HEK293 (cell line): ENCODE results near the gene CDAN1.

Experiments used
- CTCF ChIA-PET: fragments of 350-600 bp; formaldehyde crosslinking; extraction: SDS; loops from one replicate; lab custom pipeline; 2021; ENCODE audit warnings: antibody characterized with exemption; lab: Yijun Ruan, JAX
- POLR2A ChIA-PET: fragments of 300-600 bp; formaldehyde crosslinking; extraction: SDS; loops from one replicate; lab custom pipeline; 2020; ENCODE audit warnings: antibody characterized with exemption, inconsistent platforms; lab: Yijun Ruan, JAX
- H3K27ac ChIP-seq: fragments of 200-500 bp; sonication (Bioruptor generic); 2 replicates; pipeline ENCODE4 v1.5.1; 2014; ENCODE audit warnings: low read depth, low read length, control low read depth, inconsistent platforms; ENCODE audit errors: extremely low read depth
- H3K36me3 ChIP-seq, 2 experiments: fragments of 200-500 bp in 1 of 2; sonication (Bioruptor generic) in 1 of 2; 1 replicate in 1 of 2; 2 replicates in 1 of 2; pipeline ENCODE4 v1.5.1; 2014 to 2017; ENCODE audit warnings: inconsistent platforms in 2 of 2, low read length in 2 of 2; ENCODE audit not compliant: control insufficient read depth in 2 of 2, insufficient read depth in 1 of 2
- H3K4me1 ChIP-seq: fragments of 200-500 bp; sonication (Bioruptor generic); 2 replicates; pipeline ENCODE4 v1.5.1; 2014; ENCODE audit warnings: mild to moderate bottlenecking, low read length, inconsistent platforms; ENCODE audit not compliant: control insufficient read depth, insufficient read depth
- H3K4me3 ChIP-seq: 2 replicates; pipeline ENCODE4 v1.5.1; 2011; ENCODE audit warnings: low read depth, mild to moderate bottlenecking, control low read depth, low read length, moderate library complexity
- H3K9me3 ChIP-seq: fragments of 200-500 bp; sonication (Bioruptor generic); 2 replicates; pipeline ENCODE4 v1.5.1; 2014; ENCODE audit warnings: low read depth, low read length, inconsistent platforms; ENCODE audit not compliant: control insufficient read depth, insufficient read depth
- AEBP2 ChIP-seq: fragments of 450-650 bp; formaldehyde crosslinking; IDR thresholded peaks from 2 replicates; pipeline ENCODE4 v1.5.1; 2016; ENCODE audit warnings: missing biosample characterization, missing genetic modification characterization, borderline replicate concordance
- BCL11A ChIP-seq: fragments of 450-650 bp; formaldehyde crosslinking; IDR thresholded peaks from 2 replicates; pipeline ENCODE4 v1.5.1; 2016; ENCODE audit warnings: low read depth, missing biosample characterization, missing genetic modification characterization
- KLF8 ChIP-seq: fragments of 450-650 bp; formaldehyde crosslinking; IDR thresholded peaks from 2 replicates; pipeline ENCODE4 v1.5.1; 2016; ENCODE audit warnings: missing biosample characterization, missing genetic modification characterization
- OSR2 ChIP-seq: fragments of 450-650 bp; formaldehyde crosslinking; IDR thresholded peaks from 2 replicates; pipeline ENCODE4 v1.5.1; 2016; ENCODE audit warnings: missing biosample characterization, missing genetic modification characterization
- ZNF114 ChIP-seq: fragments of 450-650 bp; formaldehyde crosslinking; IDR thresholded peaks from 2 replicates; pipeline ENCODE4 v1.5.0; 2017; ENCODE audit warnings: missing biosample characterization, missing genetic modification characterization
- ZNF132 ChIP-seq: fragments of 450-650 bp; formaldehyde crosslinking; IDR thresholded peaks from 2 replicates; pipeline ENCODE4 v1.5.1; 2017; ENCODE audit warnings: missing biosample characterization, missing genetic modification characterization, borderline replicate concordance
- ZNF157 ChIP-seq: fragments of 450-650 bp; formaldehyde crosslinking; IDR thresholded peaks from 2 replicates; pipeline ENCODE4 v1.5.1; 2016; ENCODE audit warnings: missing biosample characterization, missing genetic modification characterization
- ZNF2 ChIP-seq: fragments of 450-650 bp; formaldehyde crosslinking; IDR thresholded peaks from 2 replicates; pipeline ENCODE4 v1.5.1; 2016; ENCODE audit warnings: missing biosample characterization, missing genetic modification characterization
- ZNF266 ChIP-seq: fragments of 450-650 bp; formaldehyde crosslinking; IDR thresholded peaks from 2 replicates; pipeline ENCODE4 v1.5.1; 2016; ENCODE audit warnings: missing biosample characterization, missing genetic modification characterization, low read depth
- ZNF302 ChIP-seq: fragments of 450-650 bp; formaldehyde crosslinking; IDR thresholded peaks from 2 replicates; pipeline ENCODE4 v1.5.1; 2016; ENCODE audit warnings: missing biosample characterization, missing genetic modification characterization, low read depth
- ZNF37A ChIP-seq: fragments of 450-650 bp; IDR thresholded peaks from 2 replicates; pipeline ENCODE4 v1.5.1; 2018; ENCODE audit warnings: missing biosample characterization, missing genetic modification characterization
- ZNF394 ChIP-seq: fragments of 450-650 bp; formaldehyde crosslinking; IDR thresholded peaks from 2 replicates; pipeline ENCODE4 v1.5.1; 2016; ENCODE audit warnings: missing biosample characterization, missing genetic modification characterization, mild to moderate bottlenecking, moderate library complexity, borderline replicate concordance
- ZNF501 ChIP-seq: fragments of 450-650 bp; formaldehyde crosslinking; IDR thresholded peaks from 2 replicates; pipeline ENCODE4 v1.5.1; 2016; ENCODE audit warnings: missing biosample characterization, missing genetic modification characterization
- ZNF692 ChIP-seq: fragments of 450-650 bp; formaldehyde crosslinking; IDR thresholded peaks from 2 replicates; pipeline ENCODE4 v1.5.1; 2016; ENCODE audit warnings: missing biosample characterization, missing genetic modification characterization
- ZNF768 ChIP-seq: fragments of 450-650 bp; formaldehyde crosslinking; IDR thresholded peaks from 2 replicates; pipeline ENCODE4 v1.5.1; 2018; ENCODE audit warnings: missing biosample characterization, mild to moderate bottlenecking, missing genetic modification characterization
- ZNF830 ChIP-seq: fragments of 450-650 bp; IDR thresholded peaks from 2 replicates; pipeline ENCODE4 v1.5.0; 2018; ENCODE audit warnings: missing biosample characterization, missing genetic modification characterization, low read depth, mild to moderate bottlenecking, moderate library complexity
- TF ChIP-seq, protein P1 (sequence below): fragments of 450-650 bp; formaldehyde crosslinking; IDR thresholded peaks from 2 replicates; pipeline ENCODE4 v1.5.1; 2017; ENCODE audit warnings: missing biosample characterization, missing genetic modification characterization

Gene CDAN1

GRCh38 chr15:42716125-42716524 lies 20.8 kb downstream of the CDAN1 start:
- Histone ChIP-seq H3K4me1 (no peaks in the 10 kb centered on the region), H3K27ac (no peak overlapping the region), H3K9me3 (no peaks in the 10 kb centered on the region), H3K4me3 (no peak overlapping the region), H3K36me3 (peaks cover 0 to 23% of the 10 kb centered on the region in 2 experiments; a peak in 1 of 3 replicates)
- ChIA-PET CTCF (interaction anchor here (0.6 to 0.7 kb wide), 2 partner anchors 35 to 472 kb away, joined by 3 to 4 read pairs; no protein-coding TSS in a partner anchor), POLR2A (no interaction called here)
- no peak for TF ChIP-seq ZNF394
- TF ChIP-seq, protein P1, sequence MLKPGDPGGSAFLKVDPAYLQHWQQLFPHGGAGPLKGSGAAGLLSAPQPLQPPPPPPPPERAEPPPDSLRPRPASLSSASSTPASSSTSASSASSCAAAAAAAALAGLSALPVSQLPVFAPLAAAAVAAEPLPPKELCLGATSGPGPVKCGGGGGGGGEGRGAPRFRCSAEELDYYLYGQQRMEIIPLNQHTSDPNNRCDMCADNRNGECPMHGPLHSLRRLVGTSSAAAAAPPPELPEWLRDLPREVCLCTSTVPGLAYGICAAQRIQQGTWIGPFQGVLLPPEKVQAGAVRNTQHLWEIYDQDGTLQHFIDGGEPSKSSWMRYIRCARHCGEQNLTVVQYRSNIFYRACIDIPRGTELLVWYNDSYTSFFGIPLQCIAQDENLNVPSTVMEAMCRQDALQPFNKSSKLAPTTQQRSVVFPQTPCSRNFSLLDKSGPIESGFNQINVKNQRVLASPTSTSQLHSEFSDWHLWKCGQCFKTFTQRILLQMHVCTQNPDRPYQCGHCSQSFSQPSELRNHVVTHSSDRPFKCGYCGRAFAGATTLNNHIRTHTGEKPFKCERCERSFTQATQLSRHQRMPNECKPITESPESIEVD = no peak
- no peak for TF ChIP-seq ZNF266 (tag by site-specific recombination)
- no peak for TF ChIP-seq ZNF830 (tag by site-specific recombination)
- TF ChIP-seq ZNF302 = no peak
- TF ChIP-seq AEBP2 (tag by site-specific recombination) = no peak
- TF ChIP-seq KLF8 = no peak
- TF ChIP-seq BCL11A (tag by site-specific recombination) = no peak
- no peak for TF ChIP-seq ZNF2 (tag by site-specific recombination)
- TF ChIP-seq ZNF692 (tag by site-specific recombination) = no peak
- TF ChIP-seq ZNF37A = no peak
- no peak for TF ChIP-seq ZNF132 (tag by site-specific recombination)

- Histone ChIP-seq H3K36me3 (no peaks in the 10 kb centered on the region), H3K27ac (no peak overlapping the region), H3K9me3 (no peaks in the 10 kb centered on the region), H3K4me1 (no peaks in the 10 kb centered on the region), H3K4me3 (no peak overlapping the region)
- POLR2A ChIA-PET = no interaction called here
- TF ChIP-seq ZNF768 (tag by site-specific recombination) (no peak), ZNF157 (no peak), OSR2 (no peak)
- CTCF ChIA-PET = interaction anchor here (0.6 to 1.5 kb wide), 2 partner anchors 8 to 490 kb away, joined by 3 to 5 read pairs; no protein-coding TSS in a partner anchor
These were observed 24.3 kb downstream of the CDAN1 start for GRCh38 chr15:42712584-42712983.

GRCh38 chr15:42711746-42712145 lies 25.2 kb downstream of the CDAN1 start:
- ChIA-PET CTCF (interaction anchor here (0.6 kb wide), 1 partner anchor 79 kb away, joined by 3 read pairs; no protein-coding TSS in a partner anchor), POLR2A (no interaction called here)
- Histone ChIP-seq H3K4me1 (no peaks in the 10 kb centered on the region), H3K4me3 (no peak overlapping the region), H3K27ac (no peak overlapping the region), H3K36me3 (no peaks in the 10 kb centered on the region), H3K9me3 (no peaks in the 10 kb centered on the region)
- TF ChIP-seq ZNF114 (tag by site-specific recombination) = no peak
- no peak for TF ChIP-seq ZNF501 (tag by site-specific recombination)
